K562 (cell line): ENCODE measurements around the gene PYGO2. TPM values are rescaled to one million over a fixed set of nuclear protein-coding genes. Genes with fewer than 3 reads are reported as not detected.

Experiments used
- ATAC-seq: fragments of 200-7000 bp; cut with Tn5 transposase; 3 replicates; pipeline ENCODE4 v1.9.1; 2020; ENCODE audit warnings: moderate library complexity
- BruUV-seq: library from RNA; stranded (reverse); fragments of 400-500 nt; replicated peaks from 2 replicates; lab custom pipeline; 2021; lab: Mats Ljungman, UMichigan
- CTCF ChIA-PET: fragments of 300-600 bp; formaldehyde crosslinking; extraction: SDS; loops from one replicate; lab custom pipeline; 2021; ENCODE audit warnings: low intra/inter-chr PET ratio; lab: Yijun Ruan, JAX
- POLR2A ChIA-PET: fragments of 300-600, 350-650 bp; sonication (Branson Sonifier 250); formaldehyde crosslinking; extraction: SDS; loops from one replicate; lab custom pipeline; 2021; ENCODE audit warnings: antibody characterized with exemption, inconsistent platforms; lab: Yijun Ruan, JAX
- DNase-seq, 4 experiments: peaks; one replicate each; pipeline versions ENCODE4 v3.0.0 to v3.0.0-alpha.2; 2011 to 2018; ENCODE audit warnings: low spot score in 3 of 4, mixed read lengths in 3 of 4; ENCODE audit errors: extremely low read depth in 1 of 4
- FAIRE-seq: peaks from 2 replicates; lab custom pipeline; 2011; peaks lifted over from hg19 to GRCh38; lab: Jason Lieb, UNC
- H2AFZ ChIP-seq: 2 replicates; pipeline ENCODE4 v1.6.0; 2011; ENCODE audit warnings: low read depth, low read length, control low read depth, inconsistent platforms
- H3K27ac ChIP-seq: fragments of 200-600 bp; 3 replicates; pipeline ENCODE4 v1.8.0; 2011; ENCODE audit warnings: low read depth, mild to moderate bottlenecking, control low read depth, inconsistent platforms, low read length, moderate library complexity, mixed read lengths; ENCODE audit errors: extremely low read depth
- H3K27me3 ChIP-seq, 2 experiments: fragments of 300-600 bp in 1 of 2; 2 replicates in 1 of 2; 3 replicates in 1 of 2; pipeline versions ENCODE4 v1.6.0 to v1.8.0; 2011; ENCODE audit warnings: inconsistent platforms in 2 of 2, low read length in 2 of 2, mild to moderate bottlenecking in 1 of 2, mixed read lengths in 1 of 2, moderate library complexity in 1 of 2; ENCODE audit not compliant: control insufficient read depth in 2 of 2, insufficient read depth in 2 of 2
- H3K36me3 ChIP-seq: fragments of 300-600 bp; 3 replicates; pipeline ENCODE4 v1.8.0; 2011; ENCODE audit warnings: mild to moderate bottlenecking, low read length, inconsistent platforms; ENCODE audit not compliant: control insufficient read depth, insufficient read depth
- H3K4me1 ChIP-seq, 2 experiments: fragments of 200-600 bp in 1 of 2; replicated peaks in 1 of 2; 2 replicates in 1 of 2; 3 replicates in 1 of 2; pipeline versions ENCODE4 v1.5.1 to v1.8.0; 2011; ENCODE audit warnings: inconsistent platforms in 2 of 2, low read length in 2 of 2, mild to moderate bottlenecking in 1 of 2, mixed read lengths in 1 of 2, moderate library complexity in 1 of 2; ENCODE audit not compliant: control insufficient read depth in 2 of 2, insufficient read depth in 2 of 2
- H3K4me2 ChIP-seq: 2 replicates; pipeline ENCODE4 v1.6.1; 2011; ENCODE audit warnings: low read length, control low read depth, inconsistent platforms, mixed read lengths; ENCODE audit not compliant: insufficient read depth
- H3K4me3 ChIP-seq: fragments of 200-600 bp; sonication (generic), shearing (Covaris generic); 2 replicates; pipeline ENCODE4 v1.5.1; 2016; ENCODE audit warnings: control low read depth, inconsistent platforms
- H3K79me2 ChIP-seq: fragments of 200-600 bp; 3 replicates; pipeline ENCODE4 v1.8.0; 2011; ENCODE audit warnings: low read length, inconsistent platforms; ENCODE audit not compliant: control insufficient read depth, insufficient read depth
- H3K9ac ChIP-seq, 2 experiments: 2 replicates each; pipeline versions ENCODE4 v1.6.0 to v1.6.1; 2011; ENCODE audit warnings: low read depth in 2 of 2, low read length in 2 of 2, control low read depth in 1 of 2, inconsistent platforms in 1 of 2, mild to moderate bottlenecking in 1 of 2, mixed read lengths in 1 of 2; ENCODE audit not compliant: insufficient read depth in 1 of 2
- H3K9me1 ChIP-seq: one replicate; pipeline ENCODE4 v1.6.0; 2011; ENCODE audit warnings: inconsistent platforms, mild to moderate bottlenecking, low read length, moderate library complexity; ENCODE audit not compliant: control insufficient read depth, insufficient read depth
- H3K9me3 ChIP-seq: replicated peaks from 2 replicates; pipeline ENCODE4 v1.5.1; 2011; ENCODE audit warnings: low read depth, low read length, inconsistent platforms; ENCODE audit not compliant: control insufficient read depth, insufficient read depth
- H4K20me1 ChIP-seq: replicated peaks from 2 replicates; pipeline ENCODE4 v1.6.1; 2011; ENCODE audit warnings: low read length, inconsistent platforms, mixed read lengths; ENCODE audit not compliant: control insufficient read depth, insufficient read depth
- CBFA2T3 ChIP-seq: fragments of 450-650 bp; IDR thresholded peaks from 2 replicates; pipeline ENCODE4 v1.6.1; 2017
- CEBPB ChIP-seq: fragments of 450-650 bp; IDR thresholded peaks from 2 replicates; pipeline ENCODE4 v1.6.1; 2016; ENCODE audit warnings: missing genetic modification characterization, missing compliant biosample characterization
- CEBPG ChIP-seq, 3 experiments: fragments of 200-800 bp in 1 of 3; sonication (Bioruptor generic) in 1 of 3; sonication (generic) in 1 of 3; formaldehyde crosslinking in 1 of 3; IDR thresholded peaks in 2 of 3; conservative IDR thresholded peaks in 1 of 3; 2 replicates each; pipeline versions ENCODE4 v1.6.1 to v1.8.0; 2016 to 2022; ENCODE audit warnings: missing compliant biosample characterization in 2 of 3, missing genetic modification characterization in 2 of 3, mild to moderate bottlenecking in 1 of 3, missing genetic modification reagents in 1 of 3
- ZBTB9 ChIP-seq: fragments of 450-650 bp; formaldehyde crosslinking; IDR thresholded peaks from 2 replicates; pipeline ENCODE4 v1.4.0; 2020; ENCODE audit warnings: mild to moderate bottlenecking, moderate library complexity
- WGBS: fragments of 100-300 bp; shearing (Covaris generic); methylation state at CpG from one replicate; pipeline ENCODE4 v1.1.6; 2016; ENCODE audit warnings: low coverage, mixed read lengths; ENCODE audit not compliant: insufficient coverage; ENCODE audit errors: missing lambda C conversion rate; 5-methylcytosine and 5-hydroxymethylcytosine counted together
- in situ Hi-C: fragments of 300-500 bp; cut with MboI; formaldehyde crosslinking; loops from 4 replicates; pipeline ENCODE4 v1.15.0; 2018; ENCODE audit warnings: inconsistent platforms, mixed read lengths
- intact Hi-C: fragments of 100-400 bp; cut with micrococcal nuclease; formaldehyde crosslinking; loops from 2 replicates; pipeline ENCODE4 v1.14.2; 2022
- polyA plus RNA-seq, 8 experiments: library from polyadenylated mRNA; depleted of rRNA in 4 of 8; stranded (reverse) in 5 of 8; unstranded in 3 of 8; fragments of >200 nt; fragmentation: Nextera tagmentation in 2 of 8; fragmentation: Illumina TruSeq in 1 of 8; extraction: Ambion mirVana in 2 of 8; extraction: Trizol in 1 of 8; gene quantifications; 2 replicates each; pipeline versions ENCODE4 v1.2.1 to v1.2.3, GENCODE V29; 2011 to 2014; ENCODE audit warnings: inconsistent platforms in 1 of 8, missing spikeins in 1 of 8
- total RNA-seq, 7 experiments: library from RNA; depleted of rRNA in 6 of 7; stranded (reverse); fragments of >200 nt in 6 of 7; fragmentation: Illumina TruSeq in 2 of 7; extraction: Trizol in 2 of 7; gene quantifications; 2 replicates each; pipeline versions ENCODE4 v1.2.1 to v1.2.3, GENCODE V29; 2011 to 2021; ENCODE audit warnings: low replicate concordance in 1 of 7

PYGO2 gene
- total and polyA plus RNA-seq, 9 of the 15 experiments (the other 6 are each of a cell fraction or from before 2014, with no cell fraction given) = 8.3 to 36.2 (median 18.2) TPM

DNA sequence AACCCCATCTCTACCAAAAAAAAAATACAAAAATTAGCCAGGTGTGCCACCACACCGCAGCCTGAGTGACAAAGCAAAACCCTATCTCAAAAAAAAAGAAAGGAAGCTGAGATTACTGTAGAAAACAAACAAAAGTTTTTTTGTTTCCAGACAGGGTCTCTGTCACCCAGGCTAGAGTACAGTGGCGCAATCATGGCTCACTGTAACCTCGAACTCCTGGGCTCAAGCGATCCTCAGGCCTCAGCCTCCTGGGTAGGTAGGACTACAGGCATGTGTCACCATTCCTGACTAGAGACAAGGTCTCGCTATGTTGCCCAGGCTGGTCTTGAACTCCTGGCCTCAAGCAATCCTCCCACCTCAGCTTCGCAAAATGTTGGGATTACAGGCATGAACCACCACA lies 2.8 kb upstream of the PYGO2 start:
- H3K27ac ChIP-seq = no peak overlapping the region
- intact Hi-C loops (loop anchor here (5.0 kb wide), 1 partner anchor 118 kb away; no protein-coding TSS in a partner anchor), in situ Hi-C loops (no loop called here)
- DNase-seq (no peak), FAIRE-seq (no peak), ATAC-seq (no peak)
- peaks cover 36% of the 10 kb centered on the region for H3K79me2 ChIP-seq
- H3K4me3 ChIP-seq = no peak overlapping the region
- H3K9me1 ChIP-seq = no peaks in the 10 kb centered on the region
- no peaks in the 10 kb centered on the region for H4K20me1 ChIP-seq
- no peaks in the 10 kb centered on the region for H3K9me3 ChIP-seq
- H2AFZ ChIP-seq = no peak overlapping the region
- no TSS peak for BruUV-seq
- H3K4me2 ChIP-seq = no peak overlapping the region
- POLR2A ChIA-PET = interaction anchor here (0.6 to 7.0 kb wide), 9 partner anchors 9 to 48 kb away, joined by 3 to 80 read pairs (median 3); partner anchors contain the start of genes CKS1B, FLAD1, LENEP and PBXIP1
- peak overlapping the region in 1 of 2 experiments; percentile 39; a peak in 1 of 4 replicates for H3K9ac ChIP-seq
- no peaks in the 10 kb centered on the region for H3K27me3 ChIP-seq
- TF ChIP-seq CEBPG (CRISPR knock-in tag; IDR thresholded peaks at IDR 0.05) = no peak
- TF ChIP-seq CEBPG (tag; conservative IDR thresholded peaks at IDR 0.05 in 1 of 2, IDR thresholded peaks at IDR 0.05 in 1 of 2) = 0 out of 4 replicates have a peak, but pooled peaks of 1 of the 2 experiments have one; percentile 13
- TF ChIP-seq ZBTB9 (CRISPR knock-in tag) = no peak
- peak; percentile 23; the same call in 1 of the 2 replicates for TF ChIP-seq CBFA2T3
- TF ChIP-seq CEBPB (tag) = peak; percentile 82
- CTCF ChIA-PET = no interaction called here
- peaks cover 20 to 41% of the 10 kb centered on the region in 2 experiments for H3K4me1 ChIP-seq
- 52% methylated on average over 6 of the region's 6 CpGs for WGBS
- peaks cover 68% of the 10 kb centered on the region for H3K36me3 ChIP-seq
